ENCODE results near the gene MAP4K4. TPM values are rescaled to one million over a fixed set of nuclear protein-coding genes. Genes with fewer than 3 reads are reported as not detected.
A peak's percentile ranks its signal among the peaks of the same experiment; 100 is the strongest.

Gene MAP4K4
- total and polyA plus RNA-seq, 4 donors, result 19.7 to 91.7 (median 54.0) TPM

- Histone ChIP-seq H3K9ac (ENCODE audit: insufficient read depth in 1 of 2, low read length in 2 of 2) (no peak overlapping the region), H3K9me3 (ENCODE audit: control insufficient read depth in 4 of 4, insufficient read depth in 3 of 4, low read length in 3 of 4) (no peaks in the 10 kb centered on the region), H3K4me1 (ENCODE audit: control insufficient read depth in 5 of 5, insufficient read depth in 5 of 5, low read length in 5 of 5) (peaks cover 0 to 25% (median 19%) of the 10 kb centered on the region in 5 donors), H3K27me3 (ENCODE audit: control insufficient read depth in 3 of 3, insufficient read depth in 3 of 3, low read length in 2 of 3) (no peaks in the 10 kb centered on the region), H3K4me3 (no peak overlapping the region), H3K27ac (ENCODE audit: low read depth in 1 of 2, low read length in 1 of 2) (peak overlapping the region in 1 of 2 donors; percentile 61), H3K36me3 (ENCODE audit: control insufficient read depth in 4 of 4, insufficient read depth in 4 of 4, low read length in 4 of 4) (peaks cover 14 to 65% (median 45%) of the 10 kb centered on the region in 4 donors)
- ATAC-seq (ENCODE audit: insufficient read depth, low FRiP score) (no peak), DNase-seq (no peak)
- 67 to 77% methylated on average over 12 of the region's 12 CpGs for WGBS, 2 donors
- no peak for TF ChIP-seq CTCF (IDR thresholded peaks at IDR 0.05; ENCODE audit: control extremely low read depth, extremely low read depth)
These were observed 146.6 kb downstream of the MAP4K4 start for GRCh38 chr2:101844055-101844635.

- Histone ChIP-seq H3K9ac (ENCODE audit: insufficient read depth in 1 of 2, low read length in 2 of 2) (no peak overlapping the region), H3K27ac (ENCODE audit: low read depth in 1 of 2, low read length in 1 of 2) (no peak overlapping the region), H3K27me3 (ENCODE audit: control insufficient read depth in 3 of 3, insufficient read depth in 3 of 3, low read length in 2 of 3) (no peaks in the 10 kb centered on the region), H3K36me3 (ENCODE audit: control insufficient read depth in 4 of 4, insufficient read depth in 4 of 4, low read length in 4 of 4) (peaks cover 10 to 49% (median 32%) of the 10 kb centered on the region in 4 donors), H3K4me3 (no peak overlapping the region), H3K9me3 (ENCODE audit: control insufficient read depth in 4 of 4, insufficient read depth in 3 of 4, low read length in 3 of 4) (no peaks in the 10 kb centered on the region), H3K4me1 (ENCODE audit: control insufficient read depth in 5 of 5, insufficient read depth in 5 of 5, low read length in 5 of 5) (peaks cover 0 to 33% (median 20%) of the 10 kb centered on the region in 5 donors)
- 93 to 94% methylated on average over 3 of the region's 3 CpGs for WGBS, 2 donors
- DNase-seq (no peak), ATAC-seq (ENCODE audit: insufficient read depth, low FRiP score) (no peak)
- no peak for TF ChIP-seq CTCF (IDR thresholded peaks at IDR 0.05; ENCODE audit: control extremely low read depth, extremely low read depth)
These were observed 149.5 kb downstream of the MAP4K4 start for GRCh38 chr2:101846973-101847372.

DNA sequence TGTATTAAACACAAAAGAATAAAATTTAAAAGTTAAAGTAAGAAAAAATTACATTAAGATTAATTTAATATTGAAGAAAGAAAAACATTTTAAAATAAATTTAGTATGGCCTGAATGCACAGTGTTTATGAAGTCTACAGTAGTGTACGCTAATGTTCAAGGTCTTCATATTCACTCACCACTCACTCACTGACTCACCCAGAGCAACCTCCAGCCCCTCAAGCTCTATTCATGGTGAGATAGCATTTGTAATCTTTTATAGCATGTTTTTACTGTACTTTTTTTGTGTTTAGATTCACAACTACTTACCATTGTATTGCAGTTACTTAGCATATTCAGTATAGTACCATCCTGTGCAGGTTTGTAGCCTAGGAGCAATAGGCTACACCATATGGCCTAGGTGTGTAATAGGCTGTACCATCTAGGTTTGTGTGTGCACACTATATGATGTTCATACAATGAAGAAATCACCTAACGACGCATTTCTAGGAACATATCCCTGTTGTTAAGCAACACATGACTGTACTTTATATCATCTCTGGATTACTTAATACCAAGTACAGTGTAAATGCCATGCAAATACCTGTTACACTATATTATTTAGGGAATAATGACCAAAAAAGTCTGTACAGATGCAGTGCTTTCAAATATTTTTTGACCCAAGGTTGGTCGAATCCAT lies 150.3 kb downstream of the MAP4K4 start:
- Histone ChIP-seq H3K4me1 (ENCODE audit: control insufficient read depth in 5 of 5, insufficient read depth in 5 of 5, low read length in 5 of 5) (peaks cover 0 to 33% (median 14%) of the 10 kb centered on the region in 5 donors), H3K9ac (ENCODE audit: insufficient read depth in 1 of 2, low read length in 2 of 2) (no peak overlapping the region), H3K27me3 (ENCODE audit: control insufficient read depth in 3 of 3, insufficient read depth in 3 of 3, low read length in 2 of 3) (no peaks in the 10 kb centered on the region), H3K36me3 (ENCODE audit: control insufficient read depth in 4 of 4, insufficient read depth in 4 of 4, low read length in 4 of 4) (peaks cover 6 to 49% (median 30%) of the 10 kb centered on the region in 4 donors), H3K4me3 (no peak overlapping the region), H3K27ac (ENCODE audit: low read depth in 1 of 2, low read length in 1 of 2) (no peak overlapping the region), H3K9me3 (ENCODE audit: control insufficient read depth in 4 of 4, insufficient read depth in 3 of 4, low read length in 3 of 4) (no peaks in the 10 kb centered on the region)
- 73 to 91% methylated on average over 4 of the region's 4 CpGs for whole genome bisulfite sequencing, 2 donors
- ATAC-seq (ENCODE audit: insufficient read depth, low FRiP score) (no peak), DNase-seq (no peak)
- no peak for TF ChIP-seq CTCF (IDR thresholded peaks at IDR 0.05; ENCODE audit: control extremely low read depth, extremely low read depth)

All from lung (tissue), 12 donors.